ENCODE measurements around the gene SMIM29.
A peak's percentile ranks its signal among the peaks of the same experiment; 100 is the strongest.

SMIM29 gene

GRCh38 chr6:34205466-34205865 is 43.3 kb downstream of the SMIM29 start:
- no peak overlapping the region for H3K4me3 ChIP-seq (ENCODE audit: low read depth, low read length)
- TF ChIP-seq CTCF (IDR thresholded peaks at IDR 0.05; ENCODE audit: insufficient read depth, low read depth, low read length, missing control alignments), result no peak
- no peak for DNase-seq (ENCODE audit: low read depth)

GRCh38 chr6:34204693-34205092 is 44.1 kb downstream of the SMIM29 start:
- H3K4me3 ChIP-seq (ENCODE audit: low read depth, low read length), result no peak overlapping the region
- TF ChIP-seq CTCF (IDR thresholded peaks at IDR 0.05; ENCODE audit: insufficient read depth, low read depth, low read length, missing control alignments), result no peak
- DNase-seq (ENCODE audit: low read depth), result no peak

GRCh38 chr6:34202329-34203201 is 46.2 kb downstream of the SMIM29 start:
- peak; percentile 25 for DNase-seq (ENCODE audit: low read depth)
- no peak overlapping the region for H3K4me3 ChIP-seq (ENCODE audit: low read depth, low read length)
- TF ChIP-seq CTCF (IDR thresholded peaks at IDR 0.05; ENCODE audit: insufficient read depth, low read depth, low read length, missing control alignments), result no peak

- H3K4me3 ChIP-seq (ENCODE audit: low read depth, low read length), result no peak overlapping the region
- TF ChIP-seq CTCF (IDR thresholded peaks at IDR 0.05; ENCODE audit: insufficient read depth, low read depth, low read length, missing control alignments), result no peak
- DNase-seq (ENCODE audit: low read depth), result no peak
Observed at GRCh38 chr6:34201455-34202107, 47.2 kb downstream of the SMIM29 start.

- no peak overlapping the region for H3K4me3 ChIP-seq (ENCODE audit: low read depth, low read length)
- no peak for TF ChIP-seq CTCF (IDR thresholded peaks at IDR 0.05; ENCODE audit: insufficient read depth, low read depth, low read length, missing control alignments)
- peak; percentile 42 for DNase-seq (ENCODE audit: low read depth)
Observed at GRCh38 chr6:34200340-34200971, 48.4 kb downstream of the SMIM29 start.

GRCh38 chr6:34196833-34197195 is 52.0 kb downstream of the SMIM29 start:
- no peak for DNase-seq (ENCODE audit: low read depth)
- no peak for TF ChIP-seq CTCF (IDR thresholded peaks at IDR 0.05; ENCODE audit: insufficient read depth, low read depth, low read length, missing control alignments)
- peak overlapping the region; percentile 52 for H3K4me3 ChIP-seq (ENCODE audit: low read depth, low read length)

All from GM12865 (cell line).